Natural killer cell (primary cell): ENCODE measurements around the gene PRR12. TPM values are rescaled to one million over a fixed set of nuclear protein-coding genes. Genes with fewer than 3 reads are reported as not detected.

Experiments used
- ATAC-seq, 3 donors: fragments of 150-1000 bp in 2 of 3; fragments of 200-7000 bp in 1 of 3; cut with Tn5 transposase; 1 replicate in 1 of 3; 2 replicates in 2 of 3; pipeline ENCODE4 v1.10.0; 2021; ENCODE audit warnings: mild to moderate bottlenecking in 2 of 3, moderate library complexity in 2 of 3
- DNase-seq, 2 donors: peaks; one replicate each; pipeline versions ENCODE4 v3.0.0 to v3.0.0-alpha.2; 2013 to 2021; ENCODE audit warnings: mixed read lengths in 1 of 2
- H3K27ac ChIP-seq: one replicate; pipeline ENCODE4 v1.5.1; 2013; ENCODE audit warnings: mild to moderate bottlenecking, low read length
- H3K27me3 ChIP-seq: one replicate; pipeline ENCODE4 v1.6.1; 2013; ENCODE audit warnings: low read length; ENCODE audit not compliant: control insufficient read depth, insufficient read depth
- H3K36me3 ChIP-seq: one replicate; pipeline ENCODE4 v1.6.1; 2013; ENCODE audit warnings: low read length; ENCODE audit not compliant: control insufficient read depth, insufficient read depth
- H3K4me1 ChIP-seq: one replicate; pipeline ENCODE4 v1.6.1; 2013; ENCODE audit warnings: low read length; ENCODE audit not compliant: control insufficient read depth, insufficient read depth
- H3K4me3 ChIP-seq: one replicate; pipeline ENCODE4 v1.5.1; 2013; ENCODE audit warnings: low read length
- H3K9me3 ChIP-seq: one replicate; pipeline ENCODE4 v1.6.1; 2013; ENCODE audit warnings: low read length; ENCODE audit not compliant: control insufficient read depth, insufficient read depth
- H3K27ac Mint-ChIP-seq, 2 donors: one replicate each; pipeline ENCODE4 v1.8.0; 2022; ENCODE audit warnings: mild to moderate bottlenecking in 2 of 2, mixed read lengths in 2 of 2, moderate library complexity in 1 of 2
- H3K27me3 Mint-ChIP-seq, 2 donors: one replicate each; pipeline ENCODE4 v1.8.0; 2022; ENCODE audit warnings: low read depth in 2 of 2, mixed read lengths in 2 of 2
- H3K36me3 Mint-ChIP-seq: one replicate; pipeline ENCODE4 v1.8.0; 2022; ENCODE audit warnings: mixed read lengths
- H3K4me1 Mint-ChIP-seq, 2 donors: one replicate each; pipeline ENCODE4 v1.8.0; 2022; ENCODE audit warnings: mixed read lengths in 2 of 2
- H3K4me3 Mint-ChIP-seq: one replicate; pipeline ENCODE4 v1.8.0; 2022; ENCODE audit warnings: mild to moderate bottlenecking, moderate library complexity, mixed read lengths
- H3K9me3 Mint-ChIP-seq, 2 donors: one replicate each; pipeline ENCODE4 v1.8.0; 2022; ENCODE audit warnings: mixed read lengths in 2 of 2
- CTCF ChIP-seq: fragments of 200-600 bp; IDR thresholded peaks from one replicate; pipeline ENCODE4 v1.8.0; 2022; ENCODE audit warnings: antibody characterized with exemption
- WGBS: methylation state at CpG from one replicate; pipeline ENCODE4 v1.1.7; 2013; ENCODE audit warnings: missing lambda C conversion rate; ENCODE audit not compliant: insufficient coverage; 5-methylcytosine and 5-hydroxymethylcytosine counted together
- intact Hi-C: fragments of 100-400 bp; cut with micrococcal nuclease; formaldehyde crosslinking; loops from one replicate; pipeline ENCODE4 v1.14.2; 2022
- total RNA-seq, 4 donors: library from RNA; stranded (reverse); fragments of 120-200 nt in 1 of 4; gene quantifications; one replicate each; pipeline versions ENCODE4 v1.2.3 to v1.2.4, GENCODE V29; 2013 to 2022

The PRR12 gene
- total RNA-seq, 3 donors from 2014 or later (not counting 1 experiment from before 2014, with no cell fraction given): 51.1 to 62.1 (median 56.0) TPM

GRCh38 chr19:49589502-49589905, 1.5 kb upstream of the PRR12 start:
- Mint-ChIP-seq H3K27ac (peak overlapping the region; percentile 89 to 90), H3K4me3 (peak overlapping the region; percentile 90), H3K4me1 (peaks cover 31 to 37% of the 10 kb centered on the region in 2 donors), H3K36me3 (no peaks in the 10 kb centered on the region), H3K27me3 (no peaks in the 10 kb centered on the region), H3K9me3 (no peaks in the 10 kb centered on the region)
- Histone ChIP-seq H3K27ac (peak overlapping the region; percentile 3), H3K36me3 (peaks cover 9% of the 10 kb centered on the region), H3K4me3 (no peak overlapping the region), H3K4me1 (peaks cover 29% of the 10 kb centered on the region), H3K9me3 (no peaks in the 10 kb centered on the region), H3K27me3 (no peaks in the 10 kb centered on the region)
- no peak for ATAC-seq
- intact Hi-C loops: no loop called here
- WGBS: 59% methylated on average over 5 of the region's 5 CpGs
- TF ChIP-seq CTCF: no peak
- peak in 1 of 2 donors; percentile 62 for DNase-seq

DNA sequence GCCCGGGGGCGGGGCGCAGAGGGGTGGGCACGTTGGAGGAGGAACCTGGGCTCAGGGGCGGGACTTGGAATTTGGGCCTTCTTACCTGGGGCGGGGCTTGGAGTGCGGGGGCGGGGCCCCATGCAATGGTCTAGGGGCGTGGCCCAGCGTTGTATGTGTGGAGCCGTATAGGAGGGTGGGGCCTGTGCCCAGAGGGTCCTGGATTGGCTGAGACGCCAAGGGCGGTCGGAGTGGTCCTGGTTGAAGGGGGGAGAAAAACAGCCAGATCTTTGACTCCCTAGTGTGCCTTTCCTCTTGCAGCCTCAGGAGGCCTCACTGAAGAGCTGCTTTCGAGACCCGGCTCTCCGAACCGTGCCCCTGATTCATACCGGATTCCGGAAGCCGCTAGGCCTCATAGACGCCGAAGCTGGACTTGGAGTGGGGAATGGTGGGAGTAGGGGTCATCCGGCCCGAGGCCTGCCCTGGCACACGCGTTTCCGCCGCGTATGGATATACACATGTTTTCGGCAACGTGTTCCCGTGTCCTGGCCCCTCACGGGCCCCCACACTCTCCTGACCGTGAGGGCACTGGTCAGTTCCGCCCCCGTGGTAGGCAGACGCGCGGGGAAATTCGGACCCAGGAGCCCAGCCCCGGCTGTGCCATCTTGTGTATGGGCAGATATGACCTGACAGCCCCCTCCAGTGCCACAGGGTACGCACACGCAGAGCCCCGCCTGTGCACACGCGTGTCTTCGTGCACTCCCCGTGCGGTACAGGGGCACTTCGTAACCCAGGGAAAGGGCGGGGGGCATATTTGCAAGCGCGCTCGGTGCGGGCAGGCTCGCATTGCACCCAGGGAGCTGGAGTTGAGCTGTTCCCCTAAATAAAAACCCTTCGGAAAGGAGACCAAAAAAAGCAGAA, 661 bp upstream of the PRR12 start:
- H3K4me1 ChIP-seq: peaks cover 29% of the 10 kb centered on the region
- peaks cover 14% of the 10 kb centered on the region for H3K36me3 ChIP-seq
- ATAC-seq (peak; percentile 74 to 91 (median 80)), DNase-seq (peak; percentile 88 to 97)
- peak overlapping the region; percentile 52 for H3K27ac ChIP-seq
- peak overlapping the region; percentile 90 for H3K4me3 Mint-ChIP-seq
- H3K27me3 ChIP-seq: no peaks in the 10 kb centered on the region
- H3K4me1 Mint-ChIP-seq: peaks cover 32 to 41% of the 10 kb centered on the region in 2 donors
- no peak for TF ChIP-seq CTCF
- no peaks in the 10 kb centered on the region for H3K9me3 Mint-ChIP-seq
- no peaks in the 10 kb centered on the region for H3K27me3 Mint-ChIP-seq
- H3K27ac Mint-ChIP-seq: peak overlapping the region; percentile 89 to 90
- WGBS: under 1% methylated on average over 58 of the region's 58 CpGs
- no peaks in the 10 kb centered on the region for H3K9me3 ChIP-seq
- H3K36me3 Mint-ChIP-seq: no peaks in the 10 kb centered on the region
- intact Hi-C loops: loop anchor here (2.0 kb wide), 1 partner anchor 88 kb away; no protein-coding TSS in a partner anchor
- H3K4me3 ChIP-seq: peak overlapping the region; percentile 88

DNA sequence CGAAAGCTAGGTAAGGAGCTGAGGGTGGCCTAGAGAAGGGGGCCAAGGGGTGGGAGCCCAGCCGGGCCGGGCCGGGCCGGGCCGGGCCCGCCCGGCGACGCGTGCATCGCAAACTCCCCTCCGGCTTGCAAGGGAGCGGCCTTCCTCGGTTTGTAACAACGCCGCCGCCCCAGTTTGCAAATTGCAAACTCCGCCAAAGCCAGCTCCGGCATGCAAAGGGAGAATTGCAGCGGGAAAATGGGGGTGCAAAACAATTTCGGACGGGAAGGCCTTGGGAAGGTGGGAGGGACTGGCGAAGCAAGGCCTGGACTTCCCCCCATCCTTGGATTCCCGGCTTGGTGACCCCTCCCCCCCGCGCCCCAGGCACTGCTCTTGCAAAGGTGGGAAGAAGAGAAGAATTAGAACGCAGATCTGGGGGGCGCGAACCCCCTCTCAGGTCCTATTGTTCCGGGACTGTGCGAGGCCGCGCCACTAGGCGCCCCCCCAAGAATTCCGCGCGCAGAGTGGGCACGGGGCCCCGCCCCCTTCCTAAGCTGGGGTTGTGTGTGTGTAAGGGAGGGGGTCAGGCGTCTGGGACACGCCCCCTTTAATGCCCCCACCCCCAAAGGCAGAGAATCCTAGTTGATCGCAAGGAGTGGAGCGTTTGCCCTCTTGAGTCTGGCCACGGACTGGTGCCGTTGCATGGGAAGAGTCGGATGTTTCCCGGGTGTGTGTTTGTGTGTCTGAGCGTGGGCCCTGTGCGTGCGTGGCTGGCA, 926 bp downstream of the PRR12 start:
- intact Hi-C loops: loop anchor here (2.0 kb wide), 1 partner anchor 87 kb away; no protein-coding TSS in a partner anchor
- Mint-ChIP-seq H3K9me3 (no peaks in the 10 kb centered on the region), H3K4me3 (peak overlapping the region; percentile 90), H3K27me3 (no peaks in the 10 kb centered on the region), H3K36me3 (no peaks in the 10 kb centered on the region), H3K4me1 (peaks cover 32 to 41% of the 10 kb centered on the region in 2 donors), H3K27ac (peak overlapping the region; percentile 89 to 90)
- Histone ChIP-seq H3K36me3 (peaks cover 26% of the 10 kb centered on the region), H3K4me1 (peaks cover 29% of the 10 kb centered on the region), H3K4me3 (peak overlapping the region; percentile 88), H3K27me3 (no peaks in the 10 kb centered on the region), H3K27ac (peak overlapping the region; percentile 27), H3K9me3 (no peaks in the 10 kb centered on the region)
- ATAC-seq (no peak), DNase-seq (peak; percentile 35 to 69)
- TF ChIP-seq CTCF: no peak
- under 1% methylated on average over 47 of the region's 51 CpGs for WGBS
